Left ventricle myocardium inferior (tissue), 1 donor: ENCODE data around the gene POLA2. TPM values are rescaled to one million over a fixed set of nuclear protein-coding genes. Genes with fewer than 3 reads are reported as not detected.
A peak's percentile ranks its signal among the peaks of the same experiment; 100 is the strongest.

Experiments used
- DNase-seq: peaks from one replicate; pipeline ENCODE4 v3.0.0-alpha.2; 2020
- H3K27ac ChIP-seq: fragments of 200-600 bp; replicated peaks from 2 replicates; pipeline ENCODE4 v1.8.0; 2021
- H3K27me3 ChIP-seq: fragments of 200-600 bp; 2 replicates; pipeline ENCODE4 v1.8.0; 2021; ENCODE audit warnings: low read depth
- H3K36me3 ChIP-seq: fragments of 200-600 bp; 2 replicates; pipeline ENCODE4 v1.8.0; 2021
- H3K4me1 ChIP-seq: fragments of 200-600 bp; 2 replicates; pipeline ENCODE4 v1.8.0; 2021
- H3K4me3 ChIP-seq: fragments of 200-600 bp; 2 replicates; pipeline ENCODE4 v1.8.0; 2021; ENCODE audit warnings: mild to moderate bottlenecking, moderate library complexity
- H3K9me3 ChIP-seq: fragments of 200-600 bp; replicated peaks from 2 replicates; pipeline ENCODE4 v1.8.0; 2021
- intact Hi-C: fragments of 100-400 bp; cut with micrococcal nuclease; formaldehyde crosslinking; loops from one replicate; pipeline ENCODE4 v1.11.0; 2022
- total RNA-seq: library from RNA; stranded (reverse); fragmentation: NEBNext Ultra II Directional; extraction: Animal tissue kit (Norgen Biotek cat#: 25700); gene quantifications from one replicate; pipeline ENCODE4 v1.2.1, GENCODE V29; 2021
- TF ChIP-seq, protein P1 (sequence below): fragments of 200-600 bp; IDR thresholded peaks from 2 replicates; pipeline ENCODE4 v1.8.0; 2021; ENCODE audit warnings: antibody characterized with exemption, mild to moderate bottlenecking, borderline replicate concordance
- donor health status: DM: no; HTN: yes; CAD: no; lungs with severe emphysema.

The POLA2 gene
- total RNA-seq, 1 donor from 2014 or later: 3.8 TPM

DNA sequence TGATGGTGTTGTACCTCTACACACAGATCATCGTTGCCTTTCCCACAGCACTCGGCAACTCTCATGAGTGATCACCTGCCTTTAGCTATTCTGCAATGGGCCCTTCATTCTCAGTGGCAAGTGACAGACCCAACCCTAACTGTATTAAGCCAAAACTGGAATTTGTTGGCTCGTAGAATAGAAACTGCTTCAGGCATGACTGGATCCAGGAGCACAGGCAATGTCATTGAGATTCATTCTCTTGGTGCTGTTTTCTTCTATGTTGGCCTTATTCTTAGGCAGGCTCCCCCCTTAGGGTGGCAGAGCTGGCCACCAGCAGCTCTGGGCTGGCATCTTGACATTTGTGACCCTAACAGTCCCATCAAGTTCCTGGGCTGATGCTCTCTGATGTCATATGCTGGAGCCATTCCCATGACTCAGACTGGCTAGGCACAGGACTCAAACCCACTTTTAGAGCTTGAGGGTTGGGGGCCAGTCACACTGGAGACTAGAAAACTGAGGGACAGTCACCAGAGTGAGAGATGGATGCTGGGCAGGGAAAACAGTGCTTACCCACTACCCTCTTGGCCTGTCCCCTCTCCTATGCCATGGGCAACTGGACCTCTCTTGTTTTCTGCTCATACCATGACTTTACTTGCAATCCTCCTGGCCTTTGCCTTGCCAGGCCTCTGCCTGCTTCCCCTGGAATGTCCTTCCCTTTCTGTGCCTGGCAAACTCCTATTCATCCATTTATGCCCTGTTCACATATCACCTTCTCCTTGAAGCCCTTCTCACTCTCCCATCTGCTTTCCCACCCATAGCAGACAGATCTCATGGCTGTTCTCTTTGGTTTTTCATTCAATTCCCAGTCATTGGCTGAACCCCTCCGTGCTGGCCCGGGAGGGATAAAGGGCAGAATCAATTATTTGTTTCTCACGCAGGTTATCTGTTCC, 45.8 kb downstream of the POLA2 start:
- no peaks in the 10 kb centered on the region for H3K27me3 ChIP-seq
- H3K9me3 ChIP-seq: no peaks in the 10 kb centered on the region
- no peak for DNase-seq
- H3K4me3 ChIP-seq: no peak overlapping the region
- peaks cover 52% of the 10 kb centered on the region for H3K4me1 ChIP-seq
- H3K36me3 ChIP-seq: no peaks in the 10 kb centered on the region
- H3K27ac ChIP-seq: peak overlapping the region; percentile 72
- intact Hi-C loops: no loop called here
- TF ChIP-seq, protein P1, sequence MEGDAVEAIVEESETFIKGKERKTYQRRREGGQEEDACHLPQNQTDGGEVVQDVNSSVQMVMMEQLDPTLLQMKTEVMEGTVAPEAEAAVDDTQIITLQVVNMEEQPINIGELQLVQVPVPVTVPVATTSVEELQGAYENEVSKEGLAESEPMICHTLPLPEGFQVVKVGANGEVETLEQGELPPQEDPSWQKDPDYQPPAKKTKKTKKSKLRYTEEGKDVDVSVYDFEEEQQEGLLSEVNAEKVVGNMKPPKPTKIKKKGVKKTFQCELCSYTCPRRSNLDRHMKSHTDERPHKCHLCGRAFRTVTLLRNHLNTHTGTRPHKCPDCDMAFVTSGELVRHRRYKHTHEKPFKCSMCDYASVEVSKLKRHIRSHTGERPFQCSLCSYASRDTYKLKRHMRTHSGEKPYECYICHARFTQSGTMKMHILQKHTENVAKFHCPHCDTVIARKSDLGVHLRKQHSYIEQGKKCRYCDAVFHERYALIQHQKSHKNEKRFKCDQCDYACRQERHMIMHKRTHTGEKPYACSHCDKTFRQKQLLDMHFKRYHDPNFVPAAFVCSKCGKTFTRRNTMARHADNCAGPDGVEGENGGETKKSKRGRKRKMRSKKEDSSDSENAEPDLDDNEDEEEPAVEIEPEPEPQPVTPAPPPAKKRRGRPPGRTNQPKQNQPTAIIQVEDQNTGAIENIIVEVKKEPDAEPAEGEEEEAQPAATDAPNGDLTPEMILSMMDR: no peak

DNA sequence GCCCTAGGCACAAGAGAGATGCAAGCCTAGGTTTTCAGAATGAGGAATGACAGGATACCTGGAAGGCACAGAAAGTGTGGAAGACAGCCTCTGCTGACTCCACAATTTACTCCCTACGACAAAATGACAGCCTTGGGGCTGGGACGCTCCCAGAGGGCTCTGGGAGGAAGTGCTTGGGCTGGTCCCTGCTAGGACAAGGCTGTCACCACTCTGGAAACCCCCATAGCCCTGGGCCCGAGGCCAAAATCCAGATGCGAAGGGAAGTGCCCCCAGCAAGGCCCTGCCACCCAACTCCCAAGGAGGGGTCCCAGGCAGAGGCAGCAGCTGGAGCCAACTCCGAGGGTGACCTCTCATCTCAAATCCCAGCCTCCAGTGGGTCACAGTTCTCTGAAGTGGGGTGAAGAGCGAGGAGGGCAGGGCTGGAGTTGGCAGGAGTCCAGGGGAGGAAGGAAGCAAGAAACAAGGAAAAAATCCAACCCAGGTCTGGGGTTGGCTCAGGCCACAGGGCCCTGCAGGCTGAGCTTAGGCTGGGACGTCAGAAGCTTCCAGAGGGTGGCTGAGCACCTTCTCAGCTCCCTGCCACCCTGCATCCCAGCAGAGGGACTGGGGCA, 46.6 kb downstream of the POLA2 start:
- intact Hi-C loops: no loop called here
- Histone ChIP-seq H3K4me1 (peaks cover 57% of the 10 kb centered on the region), H3K27ac (peak overlapping the region; percentile 72), H3K4me3 (no peak overlapping the region), H3K9me3 (no peaks in the 10 kb centered on the region), H3K36me3 (no peaks in the 10 kb centered on the region), H3K27me3 (no peaks in the 10 kb centered on the region)
- TF ChIP-seq, protein P1: no peak
- DNase-seq: peak; percentile 48

DNA sequence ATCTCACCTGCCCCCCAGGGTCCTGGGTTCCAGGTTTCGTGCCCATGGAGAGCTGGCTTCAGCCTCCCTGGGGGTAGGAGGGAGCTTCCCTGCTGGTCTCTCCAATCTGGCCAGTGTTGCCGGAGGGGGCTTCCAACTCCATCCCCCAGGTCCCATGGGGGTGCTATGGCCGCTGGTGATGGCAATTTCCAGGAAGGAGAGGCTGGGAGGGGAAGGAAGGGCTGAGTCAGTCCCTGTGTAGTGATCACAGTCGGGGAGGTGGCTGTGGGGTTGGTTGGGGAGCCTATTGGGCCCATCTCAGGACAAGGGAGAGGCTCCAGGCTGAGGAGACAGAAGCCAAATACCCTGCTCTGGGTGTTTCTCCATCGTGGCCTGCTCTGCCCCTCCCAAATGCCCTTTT, 47.2 kb downstream of the POLA2 start:
- Histone ChIP-seq H3K4me1 (peaks cover 63% of the 10 kb centered on the region), H3K27ac (peak overlapping the region; percentile 72), H3K4me3 (no peak overlapping the region), H3K9me3 (no peaks in the 10 kb centered on the region), H3K27me3 (no peaks in the 10 kb centered on the region), H3K36me3 (no peaks in the 10 kb centered on the region)
- DNase-seq: no peak
- intact Hi-C loops: no loop called here
- TF ChIP-seq, protein P1: no peak

DNA sequence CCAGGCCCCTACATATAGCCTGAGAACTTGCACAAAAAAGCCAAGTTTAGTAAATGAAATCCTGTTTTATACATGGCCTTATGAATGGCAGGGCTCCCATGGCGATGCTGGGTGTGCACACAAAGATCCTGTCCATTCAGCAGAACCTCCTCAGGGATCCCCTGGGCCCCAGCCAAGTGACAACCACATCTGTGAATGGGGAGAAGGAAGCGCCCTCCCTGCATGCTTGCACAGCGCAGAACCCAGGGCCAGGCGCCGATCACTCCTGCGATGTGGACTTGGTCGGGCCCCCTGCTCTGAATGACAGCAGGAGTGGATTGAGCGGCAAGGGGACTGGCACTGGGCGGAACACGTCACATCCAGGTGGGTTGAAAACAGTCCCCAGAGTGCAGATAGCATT, 48.5 kb downstream of the POLA2 start:
- TF ChIP-seq, protein P1: no peak
- H3K4me1 ChIP-seq: peaks cover 69% of the 10 kb centered on the region
- intact Hi-C loops: loop anchor here (5.0 kb wide), 1 partner anchor 33 kb away; no protein-coding TSS in a partner anchor

DNA sequence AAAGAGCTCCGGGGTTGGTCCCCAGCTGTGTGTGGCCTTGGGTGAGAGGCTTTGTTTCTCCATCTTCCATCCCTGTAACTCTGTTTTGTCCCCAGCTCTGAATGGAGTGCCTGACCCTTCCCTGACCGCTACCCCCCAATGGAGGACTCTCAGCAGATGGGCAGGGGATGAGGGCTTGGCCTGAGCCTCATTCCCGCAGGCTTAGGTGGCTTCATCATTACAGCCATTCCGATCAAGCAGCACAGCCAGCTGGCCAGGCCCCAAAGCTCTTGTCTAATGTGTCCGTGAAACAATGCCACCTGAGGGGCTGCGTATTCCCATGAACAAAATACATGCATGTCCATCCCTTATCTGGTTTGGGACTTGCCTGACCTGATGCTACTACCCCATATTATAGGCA, 49.0 kb downstream of the POLA2 start:
- TF ChIP-seq, protein P1: no peak
- Histone ChIP-seq H3K4me1 (peaks cover 73% of the 10 kb centered on the region), H3K36me3 (no peaks in the 10 kb centered on the region), H3K27me3 (no peaks in the 10 kb centered on the region), H3K27ac (peak overlapping the region; percentile 72), H3K4me3 (no peak overlapping the region), H3K9me3 (no peaks in the 10 kb centered on the region)
- DNase-seq: peak; percentile 36
- intact Hi-C loops: loop anchor here (5.0 kb wide), 1 partner anchor 33 kb away; no protein-coding TSS in a partner anchor

More for the DNA sequence above, 48.5 kb downstream of the POLA2 start:
- Histone ChIP-seq H3K9me3 (no peaks in the 10 kb centered on the region), H3K27me3 (no peaks in the 10 kb centered on the region), H3K27ac (peak overlapping the region; percentile 72), H3K36me3 (no peaks in the 10 kb centered on the region), H3K4me3 (no peak overlapping the region)
- DNase-seq: peak; percentile 71
